Liver (tissue), 2 donors: ENCODE data around the gene GRK2.

Experiments
- CTCF ChIP-seq: fragments of 150-350 bp; IDR thresholded peaks from 2 replicates; pipeline ENCODE4 v1.5.1; 2017; ENCODE audit warnings: improper control_type of control experiment, low read depth, low read length; ENCODE audit not compliant: missing input control
- MAX ChIP-seq: IDR thresholded peaks from 2 replicates; pipeline ENCODE4 v1.6.1; 2016; ENCODE audit warnings: antibody characterized with exemption
- donor health status: healthy.

- TF ChIP-seq CTCF (no peak), MAX (no peak)
These were observed 35.8 kb downstream of the GRK2 start for GRCh38 chr11:67301951-67302516.
